HG02678 (cell line): ENCODE results near the gene LTO1.
"Not testable (repeated sequence)": the region's sequence is repeated elsewhere in the genome, so short reads cannot be mapped to it uniquely, and the experiment has no call there.

ENCODE experiments used
- ATAC-seq: cut with Tn5 transposase; IDR thresholded peaks from one replicate; pipeline ENCODE4 v1.9.1; 2021; ENCODE audit warnings: mild to moderate bottlenecking, moderate library complexity; ENCODE audit not compliant: unreplicated experiment

Gene LTO1

DNA sequence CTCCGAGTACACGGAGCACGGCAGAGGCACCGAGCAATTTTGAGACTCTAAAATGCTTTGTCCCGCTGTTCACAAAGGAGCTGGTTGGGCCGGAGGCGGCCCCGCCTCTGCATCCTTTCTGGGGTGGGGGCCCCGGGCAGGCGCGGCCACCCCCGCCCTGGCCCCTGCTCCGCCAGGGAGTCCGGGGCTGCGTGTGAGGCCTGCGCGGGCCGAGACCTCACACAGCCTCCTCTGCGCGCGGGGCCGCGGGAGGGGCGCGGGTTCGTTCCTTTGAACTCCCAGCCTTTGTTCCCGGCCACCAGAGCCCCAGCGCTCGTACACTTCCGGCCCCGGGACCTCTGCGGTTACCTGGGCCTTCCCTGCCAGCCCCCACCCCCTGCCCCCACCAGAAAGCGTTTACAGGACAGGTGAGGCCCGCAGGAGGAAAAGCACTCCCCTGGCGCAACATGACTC lies 27.1 kb upstream of the LTO1 start:
- ATAC-seq: no peak

DNA sequence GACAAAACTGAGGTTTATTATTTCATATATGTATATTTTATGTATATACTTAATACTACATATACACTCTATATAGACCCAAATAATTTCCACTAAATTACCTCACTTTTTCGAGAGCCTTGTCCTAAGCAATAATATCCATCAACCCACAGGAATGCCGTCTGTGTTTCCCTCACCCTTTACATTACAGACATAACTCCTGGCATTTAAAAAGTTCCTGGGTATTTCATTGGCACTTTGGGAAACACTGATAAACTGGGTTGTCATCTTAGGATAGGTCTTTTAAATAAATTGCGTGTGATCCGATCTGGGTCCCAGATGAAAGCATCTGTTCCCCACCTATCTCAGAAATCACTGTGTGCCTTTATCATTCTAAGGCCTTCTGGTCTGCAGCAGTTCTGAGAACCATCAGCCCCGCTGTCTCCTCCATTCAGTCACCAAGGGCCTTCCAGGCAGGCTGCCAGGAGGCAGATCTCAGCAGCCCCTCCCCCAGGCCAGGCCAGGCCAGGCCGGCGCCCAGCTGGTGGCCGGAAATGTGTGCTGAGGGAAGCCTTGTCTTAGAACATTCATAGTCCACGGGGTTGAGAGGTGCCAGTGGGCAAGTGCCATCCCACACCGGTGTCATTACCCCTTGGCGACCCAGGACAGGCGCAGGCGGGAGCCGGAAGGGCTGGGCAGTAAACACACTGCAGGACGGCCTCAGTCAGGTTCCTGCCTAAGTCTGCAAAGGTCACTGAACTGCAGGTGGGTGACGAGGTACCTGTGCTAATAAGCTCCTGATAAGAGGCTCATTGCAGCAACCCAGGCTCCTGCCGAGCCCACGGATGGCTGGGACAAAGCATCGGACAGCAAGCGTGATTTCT lies 25.4 kb upstream of the LTO1 start:
- ATAC-seq: no peak

GRCh38 chr11:69699213-69699612 lies 24.1 kb upstream of the LTO1 start:
- ATAC-seq: no peak

DNA sequence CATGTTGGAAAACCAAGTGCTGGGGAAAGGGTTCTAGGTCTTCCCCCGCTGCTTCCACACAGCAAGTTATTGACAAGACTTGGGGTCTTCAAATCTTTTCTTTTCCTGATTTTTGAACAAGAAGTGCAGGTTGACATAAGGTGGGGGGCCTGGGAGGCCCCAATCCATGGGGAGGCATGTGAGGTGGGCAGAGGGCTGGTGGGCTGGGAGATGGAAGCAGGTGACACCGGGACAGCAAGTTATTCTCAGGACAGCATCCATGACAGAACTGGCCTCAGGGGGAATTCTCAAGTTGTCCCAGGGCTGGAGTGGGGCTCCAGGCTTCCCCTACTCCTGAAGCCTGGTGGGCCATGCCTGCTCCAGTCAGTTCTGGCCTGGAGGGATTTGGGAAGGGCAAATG lies 23.2 kb upstream of the LTO1 start:
- no peak for ATAC-seq

GRCh38 chr11:69697861-69698260 lies 22.7 kb upstream of the LTO1 start:
- ATAC-seq: no peak

DNA sequence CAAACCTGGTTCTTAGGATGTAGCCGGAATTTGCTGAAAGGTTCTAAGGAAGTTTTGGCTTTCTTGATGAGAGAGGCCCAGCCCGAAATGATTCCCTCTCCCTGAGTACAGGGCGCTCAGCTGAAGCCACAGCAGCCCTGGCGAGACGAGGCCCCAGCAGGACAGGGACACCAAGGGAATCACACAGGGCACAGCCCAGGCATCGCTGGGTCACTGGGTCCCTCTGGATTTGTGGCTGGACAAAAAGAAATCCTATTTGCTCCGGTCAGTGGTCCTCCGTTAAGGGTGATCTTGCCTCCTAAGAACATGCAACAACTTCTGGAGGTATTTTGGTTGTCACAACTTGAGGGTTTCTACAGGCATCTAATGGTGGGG lies 22.3 kb upstream of the LTO1 start:
- no peak for ATAC-seq

DNA sequence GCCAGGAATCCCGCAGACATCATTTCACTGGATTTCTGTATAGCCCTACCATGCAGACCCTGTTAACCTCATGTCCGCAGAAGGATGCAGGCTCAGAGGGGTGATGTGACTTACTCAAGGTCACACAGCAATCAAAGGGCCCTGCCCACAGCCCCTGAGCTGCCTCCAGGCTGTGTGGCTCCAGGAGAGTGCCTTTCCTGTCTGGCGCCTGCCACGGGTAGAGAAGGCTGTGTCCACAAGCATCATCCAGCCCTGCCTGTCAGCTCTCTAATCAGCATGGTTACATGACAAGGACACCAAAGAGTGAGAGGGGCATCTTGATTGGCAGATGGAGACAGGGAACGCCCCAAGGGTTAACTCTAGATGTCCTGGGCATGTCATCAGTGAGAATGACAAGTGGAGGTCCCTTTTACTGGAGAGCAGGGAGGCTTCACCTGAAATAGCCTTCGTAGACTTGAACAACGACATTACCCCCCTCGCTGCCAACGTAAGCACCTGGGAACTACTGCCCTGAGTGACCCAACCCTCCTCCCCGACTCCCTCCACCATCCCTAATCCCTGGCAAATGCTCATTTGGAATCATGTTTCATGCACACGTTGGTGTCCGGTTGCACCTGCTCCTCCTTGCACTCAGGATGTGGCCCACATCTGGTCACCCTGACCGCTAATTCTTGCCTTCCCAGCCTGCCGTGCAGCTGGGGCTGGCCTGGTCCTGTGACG lies 21.8 kb upstream of the LTO1 start:
- ATAC-seq: no peak

- not testable (repeated sequence) for ATAC-seq
These were observed 20.8 kb upstream of the LTO1 start for GRCh38 chr11:69695995-69696394.

- no peak for ATAC-seq
These were observed 20.4 kb upstream of the LTO1 start for GRCh38 chr11:69695581-69695980.

DNA sequence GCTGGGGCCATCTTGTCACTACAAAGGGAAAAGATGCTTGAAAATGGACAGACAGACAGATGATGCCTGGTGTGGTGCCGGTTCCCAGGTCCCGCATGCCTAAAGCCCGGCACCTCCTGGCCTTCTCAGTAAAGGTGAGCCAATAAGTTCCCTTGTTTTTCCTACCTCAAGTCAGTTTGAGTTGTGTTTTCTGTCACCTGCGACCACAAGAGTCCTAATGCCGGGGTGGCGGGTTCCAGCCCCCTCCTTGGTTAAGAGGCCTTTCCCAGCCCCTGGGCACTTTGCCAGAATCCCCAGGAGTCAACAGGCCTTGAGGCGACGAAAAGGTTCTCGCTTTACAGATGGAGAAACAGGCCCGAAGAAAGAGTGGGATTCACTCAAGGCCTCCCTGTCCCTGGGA lies 19.6 kb upstream of the LTO1 start:
- ATAC-seq: no peak

- no peak for ATAC-seq
These were observed 17.3 kb upstream of the LTO1 start for GRCh38 chr11:69692422-69692821.

- ATAC-seq: no peak
These were observed 16.3 kb upstream of the LTO1 start for GRCh38 chr11:69691463-69691862.

DNA sequence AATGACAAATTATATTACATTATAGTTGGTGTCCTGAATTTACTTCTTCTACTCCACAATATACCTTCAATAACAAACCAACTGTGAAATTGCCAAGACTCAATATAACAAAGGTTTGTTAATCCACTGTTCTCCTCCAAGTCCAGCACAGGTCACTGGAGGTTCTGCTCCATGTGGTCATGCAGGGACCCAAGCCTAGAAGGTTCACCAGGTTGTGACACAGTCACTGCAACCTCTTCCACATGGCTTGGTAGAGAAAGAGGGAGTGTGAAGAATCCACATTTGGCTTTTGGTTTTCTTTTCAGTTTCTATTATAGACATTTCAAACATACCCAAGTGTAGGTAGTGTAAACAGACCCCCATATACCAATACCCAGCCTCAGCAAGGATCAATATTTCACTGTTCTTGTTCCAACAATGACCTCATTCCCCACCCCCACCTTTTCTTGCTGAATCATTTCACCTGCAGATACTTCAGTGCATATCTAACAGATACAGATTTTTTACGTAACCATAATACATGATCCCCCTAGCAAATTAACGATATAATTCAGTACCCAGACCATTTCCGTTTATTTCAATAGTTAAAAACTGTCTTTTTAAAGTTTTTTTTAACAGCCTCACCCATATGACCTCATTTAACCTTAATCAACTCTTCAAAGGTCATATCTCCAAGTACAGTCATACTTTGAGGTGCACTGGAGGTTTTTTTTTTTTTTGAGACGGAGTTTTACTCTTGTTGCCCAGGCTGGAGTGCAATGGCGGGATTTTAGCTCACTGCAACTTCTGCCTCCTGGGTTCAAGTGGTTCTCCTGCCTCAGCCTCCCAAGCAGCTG lies 14.5 kb upstream of the LTO1 start:
- ATAC-seq: no peak

GRCh38 chr11:69687969-69688771 lies 13.0 kb upstream of the LTO1 start:
- ATAC-seq: not testable (repeated sequence)

DNA sequence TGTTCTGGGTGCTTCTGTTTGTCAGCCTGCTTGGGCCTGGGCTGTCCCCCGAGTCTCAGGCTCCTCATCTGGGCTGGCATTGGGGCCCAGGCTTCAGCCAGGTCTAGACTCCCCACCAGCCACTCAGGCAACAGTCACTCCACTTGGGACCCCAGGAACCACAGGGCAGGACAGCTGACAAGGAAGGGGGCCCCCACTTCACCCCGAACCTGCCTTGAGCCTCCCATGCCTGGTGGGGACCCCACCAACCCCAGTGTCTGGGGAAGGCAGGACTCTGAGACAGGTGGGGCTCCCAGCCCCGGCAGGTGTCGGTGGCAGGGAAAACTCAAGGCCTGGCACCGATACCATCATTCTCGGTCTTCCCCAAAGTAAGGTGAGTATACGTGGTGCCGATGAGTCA lies 11.7 kb upstream of the LTO1 start:
- no peak for ATAC-seq

DNA sequence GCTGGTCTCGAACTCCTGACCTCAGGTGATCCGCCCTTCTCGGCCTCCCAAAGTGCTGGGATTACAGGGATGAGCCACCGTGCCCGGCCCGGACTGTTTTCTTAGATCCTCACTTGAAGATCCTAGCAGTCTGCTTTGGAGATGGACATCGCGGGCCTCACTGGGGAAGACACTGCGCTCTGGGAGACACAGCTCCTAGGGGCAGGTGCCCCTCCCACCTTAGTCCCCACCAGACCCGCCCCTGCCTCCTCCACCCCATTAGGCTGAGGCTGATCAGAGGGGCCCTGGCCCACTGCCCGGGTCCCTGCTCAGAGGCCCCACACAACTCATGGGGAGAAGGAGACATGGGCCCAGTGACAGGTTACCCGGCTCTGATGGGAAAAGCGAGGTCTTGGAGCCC lies 11.3 kb upstream of the LTO1 start:
- ATAC-seq: no peak

DNA sequence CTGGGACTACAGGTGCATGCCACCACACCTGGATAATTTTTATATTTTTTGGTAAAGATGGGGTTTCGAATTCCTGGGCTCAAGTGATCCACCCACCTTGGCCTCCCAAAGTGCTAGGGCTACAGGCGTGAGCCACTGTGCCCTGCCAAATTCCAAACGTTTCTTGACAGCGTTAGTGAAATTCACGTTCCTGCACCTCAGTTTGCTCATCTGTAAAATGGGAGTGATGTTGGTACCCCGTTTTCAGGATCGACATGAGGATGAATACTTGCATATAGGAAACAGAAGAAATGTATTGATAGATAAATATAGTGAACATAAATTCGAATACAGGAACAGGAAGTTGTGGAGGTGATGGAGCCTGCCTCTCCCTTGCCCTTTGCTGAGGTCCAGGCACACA lies 10.2 kb upstream of the LTO1 start:
- ATAC-seq: no peak

DNA sequence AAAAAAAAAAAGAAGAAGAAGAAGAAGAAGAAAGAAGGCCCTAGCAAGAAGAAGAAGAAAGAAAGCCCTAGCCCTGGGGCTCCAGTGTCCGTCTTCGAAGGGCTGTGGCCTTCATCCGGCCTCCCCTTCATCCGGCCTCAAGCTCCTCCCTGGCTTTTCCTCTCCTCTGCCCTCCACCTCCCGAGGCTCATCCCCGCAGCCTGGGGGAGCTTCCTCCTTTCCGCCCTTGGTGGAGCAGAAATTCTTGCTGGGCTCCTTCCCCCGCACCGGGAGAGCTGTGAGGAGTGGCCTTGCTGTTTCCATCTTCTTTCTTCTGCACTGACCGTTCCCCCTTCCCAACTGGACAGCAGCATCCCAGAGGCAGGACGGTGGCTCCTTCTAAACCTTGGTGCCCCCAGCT lies 9.5 kb upstream of the LTO1 start:
- ATAC-seq: no peak

DNA sequence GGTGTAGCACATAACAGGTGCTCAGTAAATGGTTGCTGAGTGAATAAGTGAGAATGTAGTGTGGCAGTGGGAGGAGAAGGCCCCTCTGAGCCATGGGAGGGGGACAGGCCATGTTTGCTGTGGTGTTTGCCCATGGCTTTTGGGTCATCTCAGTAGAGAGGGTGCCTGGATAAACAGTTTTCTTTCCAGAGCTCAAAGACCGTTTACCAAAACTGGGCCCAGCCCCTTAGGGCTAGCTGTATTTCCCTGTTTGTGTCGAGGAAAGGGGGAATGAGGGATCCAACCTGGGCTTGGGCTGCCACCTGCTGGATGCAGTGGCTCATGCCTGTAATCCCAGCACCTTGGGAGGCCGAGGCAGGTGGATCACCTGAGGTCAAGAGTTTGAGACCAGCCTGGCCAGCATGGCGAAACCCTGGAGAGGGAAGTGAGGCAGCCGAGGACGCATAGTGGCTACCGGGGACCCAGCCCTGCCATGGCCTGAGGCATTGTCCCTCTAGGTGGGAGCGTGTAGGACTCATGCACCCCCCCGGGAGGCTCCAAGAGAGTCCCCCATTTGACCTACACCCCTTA lies 8.7 kb upstream of the LTO1 start:
- no peak for ATAC-seq

- no peak for ATAC-seq
These were observed 7.7 kb upstream of the LTO1 start for GRCh38 chr11:69682681-69683326.
